Lower leg skin (tissue), 4 donors: Measurements from ENCODE around the gene SETD3. TPM values are rescaled to one million over a fixed set of nuclear protein-coding genes. Genes with fewer than 3 reads are reported as not detected.

Experiments used
- DNase-seq, 2 donors: peaks; one replicate each; pipeline ENCODE4 v3.0.0-alpha.2; 2019; ENCODE audit warnings: low spot score in 2 of 2
- H3K4me3 ChIP-seq: fragments of 200-600 bp; sonication (generic); 2 replicates; pipeline ENCODE4 v1.5.1; 2017; ENCODE audit warnings: mild to moderate bottlenecking, low read depth; ENCODE audit not compliant: poor library complexity, severe bottlenecking
- POLR2A ChIP-seq, 2 donors: fragments of 450-650 bp; IDR thresholded peaks; one replicate each; pipeline ENCODE4 v1.6.1; 2016 to 2017; ENCODE audit warnings: antibody characterized with exemption in 2 of 2, mild to moderate bottlenecking in 1 of 2, moderate library complexity in 1 of 2
- WGBS, 2 donors: methylation state at CpG; one replicate each; pipeline ENCODE4 v1.1.5; 2018; 5-methylcytosine and 5-hydroxymethylcytosine counted together
- intact Hi-C: fragments of 100-400 bp; cut with DNase I; formaldehyde crosslinking; loops from one replicate; pipeline ENCODE4 v1.15.0; 2023; ENCODE audit warnings: low total_unique reads
- total RNA-seq, 4 donors: library from RNA; depleted of rRNA; stranded (reverse); fragments of >200 nt; gene quantifications; one replicate each; pipeline ENCODE4 v1.1.0, GENCODE V29; 2016
- TF ChIP-seq, protein P1 (sequence below), 3 donors: fragments of 450-650 bp; IDR thresholded peaks; one replicate each; pipeline ENCODE4 v1.5.1; 2016; ENCODE audit warnings: antibody characterized with exemption in 3 of 3, mild to moderate bottlenecking in 3 of 3, moderate library complexity in 2 of 3

Gene SETD3
- total RNA-seq, 4 donors from 2014 or later = 36.8 to 62.5 (median 47.6) TPM

DNA sequence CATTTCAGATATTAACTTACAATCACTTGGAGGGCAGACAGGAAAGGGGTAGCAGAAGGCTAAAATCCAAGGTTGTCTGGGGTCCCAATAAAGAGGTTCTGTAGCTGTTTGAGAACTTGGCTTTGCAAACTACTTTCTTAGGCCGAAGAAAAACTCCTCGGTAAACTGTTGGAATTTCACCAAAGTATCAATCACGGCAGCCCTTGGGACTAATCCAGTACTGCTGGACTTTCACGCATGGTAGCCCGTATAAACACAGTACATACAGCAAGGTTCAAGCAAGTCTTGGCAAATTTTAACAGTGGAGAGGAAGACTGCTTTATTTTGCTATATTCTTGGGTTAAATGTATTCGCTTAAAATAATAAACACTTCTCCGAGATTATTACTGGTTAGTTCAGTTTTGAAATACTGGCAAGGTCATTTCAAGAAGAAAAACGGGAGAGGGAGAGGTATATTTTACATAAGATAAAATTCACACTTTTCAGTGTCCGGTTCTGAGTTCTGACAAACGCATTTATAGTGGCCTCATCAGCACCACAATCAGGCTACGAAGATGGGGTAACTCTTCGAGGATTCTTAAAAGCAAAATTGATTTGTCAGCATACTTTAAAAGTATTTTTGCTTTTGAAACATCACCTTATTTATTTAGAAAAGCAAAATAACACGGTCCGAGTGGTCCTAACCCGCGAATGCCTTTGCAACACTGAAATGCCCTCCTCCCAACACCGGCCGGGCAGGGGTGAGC, 1.3 kb downstream of the SETD3 start:
- H3K4me3 ChIP-seq = peak overlapping the region; percentile 67
- intact Hi-C loops = no loop called here
- TF ChIP-seq, protein P1, sequence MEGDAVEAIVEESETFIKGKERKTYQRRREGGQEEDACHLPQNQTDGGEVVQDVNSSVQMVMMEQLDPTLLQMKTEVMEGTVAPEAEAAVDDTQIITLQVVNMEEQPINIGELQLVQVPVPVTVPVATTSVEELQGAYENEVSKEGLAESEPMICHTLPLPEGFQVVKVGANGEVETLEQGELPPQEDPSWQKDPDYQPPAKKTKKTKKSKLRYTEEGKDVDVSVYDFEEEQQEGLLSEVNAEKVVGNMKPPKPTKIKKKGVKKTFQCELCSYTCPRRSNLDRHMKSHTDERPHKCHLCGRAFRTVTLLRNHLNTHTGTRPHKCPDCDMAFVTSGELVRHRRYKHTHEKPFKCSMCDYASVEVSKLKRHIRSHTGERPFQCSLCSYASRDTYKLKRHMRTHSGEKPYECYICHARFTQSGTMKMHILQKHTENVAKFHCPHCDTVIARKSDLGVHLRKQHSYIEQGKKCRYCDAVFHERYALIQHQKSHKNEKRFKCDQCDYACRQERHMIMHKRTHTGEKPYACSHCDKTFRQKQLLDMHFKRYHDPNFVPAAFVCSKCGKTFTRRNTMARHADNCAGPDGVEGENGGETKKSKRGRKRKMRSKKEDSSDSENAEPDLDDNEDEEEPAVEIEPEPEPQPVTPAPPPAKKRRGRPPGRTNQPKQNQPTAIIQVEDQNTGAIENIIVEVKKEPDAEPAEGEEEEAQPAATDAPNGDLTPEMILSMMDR (IDR thresholded peaks at IDR 0.05) = no peak
- no peak for TF ChIP-seq POLR2A (IDR thresholded peaks at IDR 0.05)
- 12 to 13% methylated on average over 18 of the region's 18 CpGs for WGBS, 2 donors
- DNase-seq = no peak

DNA sequence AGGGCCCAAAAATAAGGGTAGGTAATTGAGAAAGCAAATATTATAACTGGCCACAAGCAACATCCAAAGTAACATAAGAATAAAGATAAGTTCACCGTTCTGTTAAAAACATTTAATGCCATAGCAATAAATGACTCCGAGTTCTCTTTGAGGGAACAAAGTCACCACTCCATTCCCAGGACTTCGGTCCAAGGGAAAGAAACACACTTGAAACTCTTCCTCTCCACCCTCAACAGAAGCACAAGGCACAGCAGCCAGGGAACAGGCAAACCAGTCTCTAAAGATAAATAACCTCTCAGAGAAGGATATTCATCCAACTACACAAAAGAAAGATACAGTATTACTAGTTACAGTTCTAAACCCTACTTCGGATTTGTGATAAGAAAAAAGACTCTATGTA, 2.5 kb downstream of the SETD3 start:
- TF ChIP-seq, protein P1 (IDR thresholded peaks at IDR 0.05) = no peak
- no peak for TF ChIP-seq POLR2A (IDR thresholded peaks at IDR 0.05)
- no peak overlapping the region for H3K4me3 ChIP-seq
- intact Hi-C loops = no loop called here
- WGBS, 2 donors = 80 to 84% methylated on average over 4 of the region's 4 CpGs
- DNase-seq = no peak

DNA sequence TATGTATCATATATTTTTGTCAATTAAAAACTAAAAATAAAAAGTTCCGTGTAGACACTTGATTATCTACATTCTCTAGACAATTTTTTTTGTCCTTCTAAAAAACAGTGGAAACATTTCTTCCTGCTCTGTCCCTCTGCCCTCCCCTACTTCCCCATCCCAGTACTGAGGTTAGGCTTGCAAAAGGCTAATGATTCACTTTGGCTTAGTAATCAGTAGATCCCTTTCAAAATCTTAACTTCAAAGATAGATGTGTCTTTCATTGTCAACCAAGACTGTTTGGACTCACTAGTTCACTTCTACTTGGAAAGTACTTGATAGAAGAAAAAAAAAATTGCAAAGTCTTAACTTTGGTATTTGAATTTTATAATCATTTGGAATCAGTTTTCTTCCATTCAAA, 3.8 kb downstream of the SETD3 start:
- 59 to 69% methylated on average over 1 of the region's 1 CpG for WGBS, 2 donors
- intact Hi-C loops = no loop called here
- no peak for DNase-seq
- no peak overlapping the region for H3K4me3 ChIP-seq
- TF ChIP-seq, protein P1 (IDR thresholded peaks at IDR 0.05) = no peak
- TF ChIP-seq POLR2A (IDR thresholded peaks at IDR 0.05) = no peak

DNA sequence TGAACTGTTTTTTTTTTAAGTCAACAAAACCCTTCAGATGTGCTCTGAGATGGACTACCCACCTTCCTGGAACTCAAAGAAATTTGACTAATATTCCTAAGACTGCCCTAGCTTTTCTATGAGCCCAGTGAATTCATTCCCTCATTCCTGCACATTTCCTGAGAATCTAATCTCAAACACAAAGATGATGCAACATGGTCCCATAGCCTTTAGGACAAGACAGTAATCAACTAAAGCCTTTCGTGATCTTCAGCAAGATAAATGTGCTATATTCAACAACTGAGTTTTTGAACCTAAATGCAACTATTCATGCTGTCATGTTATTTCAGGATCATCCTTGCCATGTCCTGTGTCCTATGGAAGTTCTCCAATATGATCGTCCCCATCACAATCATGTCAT, 5.0 kb downstream of the SETD3 start:
- no peak for TF ChIP-seq POLR2A (IDR thresholded peaks at IDR 0.05)
- TF ChIP-seq, protein P1 (IDR thresholded peaks at IDR 0.05) = no peak
- no peak for DNase-seq
- intact Hi-C loops = no loop called here
- H3K4me3 ChIP-seq = no peak overlapping the region
- WGBS, 2 donors = 78 to 93% methylated on average over 2 of the region's 2 CpGs

DNA sequence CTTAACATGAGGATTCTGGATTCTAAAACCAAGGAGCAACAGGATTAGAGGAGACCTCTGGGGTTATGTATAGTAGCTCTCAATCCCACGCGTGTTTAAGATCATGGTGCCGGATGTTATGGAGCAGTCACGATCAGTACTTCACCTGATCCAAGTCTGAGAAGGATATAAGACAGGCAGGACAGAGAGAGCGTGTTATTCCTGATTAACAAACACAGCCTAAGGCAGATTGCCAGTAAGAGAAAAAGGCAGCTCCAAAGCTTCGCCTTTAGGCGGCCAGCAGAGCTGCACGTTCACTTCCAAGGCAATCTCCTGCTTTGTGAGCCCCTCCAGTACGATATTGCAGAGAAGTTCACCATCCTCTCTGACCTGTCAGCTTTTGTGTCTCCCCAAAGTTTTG, 5.5 kb downstream of the SETD3 start:
- no peak overlapping the region for H3K4me3 ChIP-seq
- intact Hi-C loops = no loop called here

More for the DNA sequence above, 5.5 kb downstream of the SETD3 start:
- DNase-seq = no peak
- 53 to 65% methylated on average over 9 of the region's 9 CpGs for WGBS, 2 donors
- TF ChIP-seq, protein P1 (IDR thresholded peaks at IDR 0.05) = no peak
- TF ChIP-seq POLR2A (IDR thresholded peaks at IDR 0.05) = no peak
